Adrenal gland (tissue), 5 donors: Measurements from ENCODE around the gene SETBP1.

Source experiments
- POLR2A ChIP-seq, 2 donors: fragments of 450-650 bp; IDR thresholded peaks; one replicate each; pipeline ENCODE4 v1.6.1; 2017; ENCODE audit warnings: antibody characterized with exemption in 2 of 2, mild to moderate bottlenecking in 2 of 2, moderate library complexity in 1 of 2
- TF ChIP-seq, protein P1 (sequence below), 6 experiments: fragments of 450-650 bp in 4 of 6; fragments of 200-600 bp in 2 of 6; sonication (generic) in 1 of 6; IDR thresholded peaks; 1 replicate in 5 of 6; 2 replicates in 1 of 6; pipeline versions ENCODE4 v1.5.1 to v1.8.0; 2016 to 2021; ENCODE audit warnings: antibody characterized with exemption in 6 of 6, mild to moderate bottlenecking in 2 of 6, moderate library complexity in 1 of 6
- donor health status: DM: no; HTN: no; CAD: no.

GRCh38 chr18:44895176-44895798, 214.6 kb downstream of the SETBP1 start:
- TF ChIP-seq, protein P1, sequence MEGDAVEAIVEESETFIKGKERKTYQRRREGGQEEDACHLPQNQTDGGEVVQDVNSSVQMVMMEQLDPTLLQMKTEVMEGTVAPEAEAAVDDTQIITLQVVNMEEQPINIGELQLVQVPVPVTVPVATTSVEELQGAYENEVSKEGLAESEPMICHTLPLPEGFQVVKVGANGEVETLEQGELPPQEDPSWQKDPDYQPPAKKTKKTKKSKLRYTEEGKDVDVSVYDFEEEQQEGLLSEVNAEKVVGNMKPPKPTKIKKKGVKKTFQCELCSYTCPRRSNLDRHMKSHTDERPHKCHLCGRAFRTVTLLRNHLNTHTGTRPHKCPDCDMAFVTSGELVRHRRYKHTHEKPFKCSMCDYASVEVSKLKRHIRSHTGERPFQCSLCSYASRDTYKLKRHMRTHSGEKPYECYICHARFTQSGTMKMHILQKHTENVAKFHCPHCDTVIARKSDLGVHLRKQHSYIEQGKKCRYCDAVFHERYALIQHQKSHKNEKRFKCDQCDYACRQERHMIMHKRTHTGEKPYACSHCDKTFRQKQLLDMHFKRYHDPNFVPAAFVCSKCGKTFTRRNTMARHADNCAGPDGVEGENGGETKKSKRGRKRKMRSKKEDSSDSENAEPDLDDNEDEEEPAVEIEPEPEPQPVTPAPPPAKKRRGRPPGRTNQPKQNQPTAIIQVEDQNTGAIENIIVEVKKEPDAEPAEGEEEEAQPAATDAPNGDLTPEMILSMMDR (IDR thresholded peaks at IDR 0.05): peak in 5 of 6 experiments; percentile 5 to 33 (median 31)
- TF ChIP-seq POLR2A (IDR thresholded peaks at IDR 0.05): no peak
